Cerebellar nuclear complex (tissue), 1 donor: ENCODE measurements around the gene NFX1.
"Not testable (repeated sequence)": the region's sequence is repeated elsewhere in the genome, so short reads cannot be mapped to it uniquely, and the experiment has no call there.

Source experiments
- DNase-seq, 2 experiments: peaks; one replicate each; lab custom pipeline; 2025; lab: John Stamatoyannopoulos, UW

The NFX1 gene

GRCh38 chr9:33388110-33388994 lies 98.0 kb downstream of the NFX1 start:
- no peak for DNase-seq

GRCh38 chr9:33391111-33391771 lies 100.9 kb downstream of the NFX1 start:
- DNase-seq: peak in 1 of 2 experiments; percentile 32

- DNase-seq: not testable (repeated sequence)
Measured at GRCh38 chr9:33392591-33393021, 102.3 kb downstream of the NFX1 start.

GRCh38 chr9:33393581-33393980 lies 103.3 kb downstream of the NFX1 start:
- DNase-seq: peak in 1 of 2 experiments; percentile 45

- DNase-seq: not testable (repeated sequence)
Measured at GRCh38 chr9:33393986-33394385, 103.7 kb downstream of the NFX1 start.

- DNase-seq: not testable (repeated sequence)
Measured at GRCh38 chr9:33395159-33395879, 105.0 kb downstream of the NFX1 start.

- DNase-seq: not testable (repeated sequence)
Measured at GRCh38 chr9:33397801-33398200, 107.5 kb downstream of the NFX1 start.

- DNase-seq: not testable (repeated sequence)
Measured at GRCh38 chr9:33399047-33399446, 108.7 kb downstream of the NFX1 start.

- DNase-seq: not testable (repeated sequence)
Measured at GRCh38 chr9:33401809-33402208, 111.5 kb downstream of the NFX1 start.

GRCh38 chr9:33402371-33402770 lies 112.1 kb downstream of the NFX1 start, which contains the start of gene AQP7:
AQP7 (minus strand) TSS chr9:33402568; CDS start chr9:33401262, 1,306 bp downstream.
- not testable (repeated sequence) for DNase-seq

GRCh38 chr9:33403941-33404787 lies 113.8 kb downstream of the NFX1 start:
- DNase-seq: no peak

GRCh38 chr9:33404788-33405362 lies 114.6 kb downstream of the NFX1 start:
- DNase-seq: no peak

GRCh38 chr9:33407061-33407460 lies 116.7 kb downstream of the NFX1 start:
- DNase-seq: no peak

- no peak for DNase-seq
Measured at GRCh38 chr9:33408087-33408486, 117.8 kb downstream of the NFX1 start.

GRCh38 chr9:33414268-33414667 lies 124.0 kb downstream of the NFX1 start:
- no peak for DNase-seq

GRCh38 chr9:33414889-33415500 lies 124.7 kb downstream of the NFX1 start:
- DNase-seq: no peak

- peak in 1 of 2 experiments; percentile 5 for DNase-seq
Measured at GRCh38 chr9:33415501-33416038, 125.3 kb downstream of the NFX1 start.

- DNase-seq: no peak
Measured at GRCh38 chr9:33416996-33417395, 126.7 kb downstream of the NFX1 start.

- no peak for DNase-seq
Measured at GRCh38 chr9:33418090-33418489, 127.8 kb downstream of the NFX1 start.

- no peak for DNase-seq
Measured at GRCh38 chr9:33419708-33420303, 129.5 kb downstream of the NFX1 start.
